Endothelial cell (in vitro differentiated cells): ENCODE results near the gene USH2A. TPM values are rescaled to one million over a fixed set of nuclear protein-coding genes. Genes with fewer than 3 reads are reported as not detected.

Experiments
- DNase-seq: peaks from one replicate; pipeline ENCODE4 v3.0.0; 2021; ENCODE audit warnings: low spot score
- H3K27ac Mint-ChIP-seq: one replicate; pipeline ENCODE4 v1.8.0; 2021; ENCODE audit warnings: mixed read lengths, inconsistent platforms; ENCODE audit not compliant: unreplicated experiment
- H3K27me3 Mint-ChIP-seq: one replicate; pipeline ENCODE4 v1.8.0; 2021; ENCODE audit warnings: mild to moderate bottlenecking, moderate library complexity, mixed read lengths, inconsistent platforms; ENCODE audit not compliant: unreplicated experiment
- H3K36me3 Mint-ChIP-seq: one replicate; pipeline ENCODE4 v1.8.0; 2021; ENCODE audit warnings: mild to moderate bottlenecking, low read depth, mixed read lengths, inconsistent platforms; ENCODE audit not compliant: unreplicated experiment
- H3K4me1 Mint-ChIP-seq: one replicate; pipeline ENCODE4 v1.8.0; 2021; ENCODE audit warnings: mild to moderate bottlenecking, mixed read lengths, inconsistent platforms; ENCODE audit not compliant: unreplicated experiment
- H3K4me3 Mint-ChIP-seq: one replicate; pipeline ENCODE4 v1.8.0; 2021; ENCODE audit warnings: mild to moderate bottlenecking, mixed read lengths, inconsistent platforms; ENCODE audit not compliant: unreplicated experiment
- H3K9me3 Mint-ChIP-seq: one replicate; pipeline ENCODE4 v1.8.0; 2021; ENCODE audit warnings: mixed read lengths, inconsistent platforms; ENCODE audit not compliant: unreplicated experiment
- total RNA-seq: library from RNA; stranded (reverse); fragmentation: NEBNext Ultra II Directional; extraction: Animal tissue kit (Norgen Biotek cat#: 25700); gene quantifications from one replicate; pipeline ENCODE4 v1.2.1, GENCODE V29; 2021; ENCODE audit not compliant: unreplicated experiment
- TF ChIP-seq, protein P1 (sequence below): fragments of 200-600 bp; sonication (generic); IDR thresholded peaks from one replicate; pipeline ENCODE4 v1.5.0; 2021; ENCODE audit warnings: antibody characterized with exemption; ENCODE audit not compliant: unreplicated experiment

The USH2A gene
- total RNA-seq, 1 donor from 2014 or later = not detected

DNA sequence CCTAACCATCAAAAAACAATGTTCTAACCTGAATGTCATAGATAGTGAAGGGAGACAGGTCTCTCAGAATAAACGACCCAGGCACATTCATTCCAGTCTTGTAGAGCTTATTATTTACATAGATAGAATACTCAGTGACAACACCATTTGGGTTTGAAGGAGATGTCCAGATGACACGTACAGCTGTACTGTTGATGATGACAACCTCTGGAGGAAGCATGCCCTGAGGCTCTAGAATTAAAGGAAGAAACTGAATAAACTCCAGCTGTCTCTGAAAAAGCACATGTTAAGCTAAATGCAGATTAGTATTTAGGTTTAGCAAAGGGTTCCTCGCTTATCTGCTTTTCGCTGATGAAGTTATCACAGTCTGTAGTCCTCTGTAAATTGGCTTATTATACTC is 579.0 kb downstream of the USH2A start:
- TF ChIP-seq, protein P1, sequence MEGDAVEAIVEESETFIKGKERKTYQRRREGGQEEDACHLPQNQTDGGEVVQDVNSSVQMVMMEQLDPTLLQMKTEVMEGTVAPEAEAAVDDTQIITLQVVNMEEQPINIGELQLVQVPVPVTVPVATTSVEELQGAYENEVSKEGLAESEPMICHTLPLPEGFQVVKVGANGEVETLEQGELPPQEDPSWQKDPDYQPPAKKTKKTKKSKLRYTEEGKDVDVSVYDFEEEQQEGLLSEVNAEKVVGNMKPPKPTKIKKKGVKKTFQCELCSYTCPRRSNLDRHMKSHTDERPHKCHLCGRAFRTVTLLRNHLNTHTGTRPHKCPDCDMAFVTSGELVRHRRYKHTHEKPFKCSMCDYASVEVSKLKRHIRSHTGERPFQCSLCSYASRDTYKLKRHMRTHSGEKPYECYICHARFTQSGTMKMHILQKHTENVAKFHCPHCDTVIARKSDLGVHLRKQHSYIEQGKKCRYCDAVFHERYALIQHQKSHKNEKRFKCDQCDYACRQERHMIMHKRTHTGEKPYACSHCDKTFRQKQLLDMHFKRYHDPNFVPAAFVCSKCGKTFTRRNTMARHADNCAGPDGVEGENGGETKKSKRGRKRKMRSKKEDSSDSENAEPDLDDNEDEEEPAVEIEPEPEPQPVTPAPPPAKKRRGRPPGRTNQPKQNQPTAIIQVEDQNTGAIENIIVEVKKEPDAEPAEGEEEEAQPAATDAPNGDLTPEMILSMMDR = no peak
- H3K27ac Mint-ChIP-seq = no peak overlapping the region
- no peaks in the 10 kb centered on the region for H3K36me3 Mint-ChIP-seq
- no peaks in the 10 kb centered on the region for H3K4me1 Mint-ChIP-seq
- DNase-seq = no peak
- H3K9me3 Mint-ChIP-seq = no peaks in the 10 kb centered on the region
- no peak overlapping the region for H3K4me3 Mint-ChIP-seq
- no peaks in the 10 kb centered on the region for H3K27me3 Mint-ChIP-seq

DNA sequence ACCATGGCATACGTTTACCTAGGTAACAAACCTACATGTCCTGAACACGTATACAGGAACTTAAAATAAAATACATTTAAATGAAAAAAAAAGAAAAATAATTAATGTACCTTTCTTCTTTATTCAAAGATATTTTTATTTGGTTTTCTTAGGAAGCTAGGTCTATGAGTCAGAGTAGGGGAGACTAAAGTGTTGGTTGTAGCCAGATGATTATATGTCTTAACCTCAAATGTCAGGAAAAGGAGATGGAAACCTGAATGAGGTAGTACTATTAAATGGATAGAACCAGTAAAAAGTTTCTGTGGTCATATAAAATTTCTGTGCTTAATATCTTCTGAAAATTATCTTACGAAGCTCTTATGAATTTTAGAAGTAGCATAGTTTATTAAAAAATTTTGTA is 580.3 kb downstream of the USH2A start:
- Mint-ChIP-seq H3K4me1 (no peaks in the 10 kb centered on the region), H3K4me3 (no peak overlapping the region)
- no peak for DNase-seq

DNA sequence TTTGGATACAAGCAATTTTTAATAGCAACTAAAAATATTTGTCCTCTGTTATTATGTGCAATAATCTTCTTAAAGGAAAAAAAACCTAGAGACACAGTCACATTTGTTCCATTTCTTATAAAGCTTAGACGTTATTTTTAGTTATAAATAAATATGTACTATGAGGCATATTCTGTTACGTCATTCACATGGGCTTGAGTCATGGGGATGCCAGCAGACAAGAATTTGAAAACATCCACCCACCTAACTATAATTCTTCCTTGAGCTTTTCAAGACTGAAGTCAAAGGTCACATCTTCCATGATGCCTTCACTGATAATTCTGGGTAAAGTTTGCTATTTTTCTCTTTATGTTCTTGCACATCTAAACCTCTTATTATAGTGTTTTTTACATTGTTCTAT is 587.3 kb downstream of the USH2A start:
- Mint-ChIP-seq H3K9me3 (no peaks in the 10 kb centered on the region), H3K36me3 (no peaks in the 10 kb centered on the region), H3K4me3 (no peak overlapping the region), H3K27me3 (no peaks in the 10 kb centered on the region), H3K4me1 (no peaks in the 10 kb centered on the region), H3K27ac (no peak overlapping the region)
- no peak for DNase-seq
- TF ChIP-seq, protein P1 = no peak

More for the DNA sequence above, 580.3 kb downstream of the USH2A start:
- H3K27ac Mint-ChIP-seq = no peak overlapping the region
- H3K9me3 Mint-ChIP-seq = no peaks in the 10 kb centered on the region
- TF ChIP-seq, protein P1 = no peak
- no peaks in the 10 kb centered on the region for H3K27me3 Mint-ChIP-seq
- H3K36me3 Mint-ChIP-seq = no peaks in the 10 kb centered on the region

DNA sequence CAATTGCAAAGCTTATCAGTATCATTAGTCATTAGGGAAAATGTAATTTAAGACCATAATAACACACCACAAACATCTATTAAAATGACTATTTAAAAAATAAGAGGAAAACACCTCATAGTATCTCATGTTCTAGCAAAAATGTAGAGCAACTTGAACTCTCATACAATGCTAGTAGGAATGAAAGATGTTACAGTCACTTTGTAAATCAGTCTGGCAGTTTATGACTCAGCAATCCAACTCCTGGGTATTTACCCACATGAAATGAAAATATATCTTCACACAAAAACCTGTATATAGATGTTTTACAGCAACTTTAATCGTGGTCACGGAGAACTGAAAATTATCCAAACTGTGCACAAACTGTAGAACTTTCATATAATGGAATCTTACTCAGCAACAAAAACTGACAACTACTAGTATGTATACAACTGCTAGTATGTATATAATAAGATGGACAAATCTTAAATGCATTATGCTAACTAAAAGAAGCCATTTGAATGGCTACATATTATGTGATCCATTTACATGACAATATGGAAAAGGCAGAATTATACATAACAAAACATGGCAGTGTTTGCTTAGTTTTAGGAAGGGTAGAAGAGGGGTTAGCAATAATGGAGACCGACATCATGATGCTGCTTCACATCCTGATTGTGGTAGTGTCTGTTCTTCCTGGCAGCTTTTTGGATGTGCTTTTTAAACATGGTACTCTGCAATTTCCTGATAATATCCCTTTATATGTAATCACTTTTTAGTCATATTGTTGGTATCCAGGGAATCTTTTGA is 589.1 kb downstream of the USH2A start:
- Mint-ChIP-seq H3K9me3 (no peaks in the 10 kb centered on the region), H3K4me1 (no peaks in the 10 kb centered on the region), H3K36me3 (no peaks in the 10 kb centered on the region), H3K27ac (no peak overlapping the region), H3K4me3 (no peak overlapping the region), H3K27me3 (no peaks in the 10 kb centered on the region)
- DNase-seq = no peak
- TF ChIP-seq, protein P1 = no peak

DNA sequence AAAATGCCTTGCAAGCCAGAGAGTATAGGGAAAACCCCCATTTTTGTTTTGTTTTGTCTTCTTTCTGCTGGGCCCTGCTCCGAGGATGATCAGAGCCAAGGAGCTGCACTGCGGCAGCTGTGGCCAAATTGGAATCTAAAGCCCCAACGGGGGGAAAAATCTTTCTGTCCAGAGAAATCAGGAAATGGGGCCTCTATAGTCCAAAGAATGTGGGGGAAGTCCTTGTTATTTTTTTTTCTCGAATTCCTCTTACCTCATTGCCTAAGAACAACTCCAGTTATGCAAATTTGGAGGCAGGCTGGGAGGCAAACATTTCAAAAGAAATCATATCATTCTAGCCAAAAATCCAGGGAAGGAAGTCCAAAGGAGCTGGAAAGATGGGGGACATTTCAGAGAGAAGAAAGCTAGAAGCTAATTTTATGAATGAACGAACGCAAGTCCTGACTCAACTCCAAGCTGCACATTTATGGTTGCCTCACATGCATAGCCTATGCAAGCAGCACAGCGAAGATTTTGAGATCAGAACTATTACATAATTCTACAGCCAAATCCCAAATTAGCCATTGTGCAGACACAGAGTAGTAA is 592.9 kb downstream of the USH2A start:
- no peak for DNase-seq
- H3K27ac Mint-ChIP-seq = no peak overlapping the region
- TF ChIP-seq, protein P1 = no peak
- no peaks in the 10 kb centered on the region for H3K9me3 Mint-ChIP-seq
- no peaks in the 10 kb centered on the region for H3K36me3 Mint-ChIP-seq
- H3K27me3 Mint-ChIP-seq = no peaks in the 10 kb centered on the region
- no peaks in the 10 kb centered on the region for H3K4me1 Mint-ChIP-seq
- H3K4me3 Mint-ChIP-seq = no peak overlapping the region
